PFSK-1 (cell line): ENCODE results near the gene GPR15LG.

Source experiments
- FOXP2 ChIP-seq: optimal IDR thresholded peaks from 2 replicates; pipeline ENCODE3; 2011; ENCODE audit warnings: borderline replicate concordance, control low read depth, inconsistent platforms; ENCODE audit not compliant: insufficient read depth; ENCODE audit errors: extremely low read length, extremely low read depth
- POLR2AphosphoS5 ChIP-seq: IDR thresholded peaks from 2 replicates; pipeline ENCODE4 v1.6.1; 2012; ENCODE audit warnings: low read depth, mild to moderate bottlenecking, control low read depth, low read length, moderate library complexity
- REST ChIP-seq, 2 experiments: IDR thresholded peaks; 2 replicates each; pipeline versions ENCODE4 v1.6.1 to v1.8.0; 2011 to 2012; ENCODE audit warnings: low read depth in 2 of 2, low read length in 2 of 2, control low read depth in 1 of 2, inconsistent platforms in 1 of 2, mild to moderate bottlenecking in 1 of 2, moderate library complexity in 1 of 2; ENCODE audit not compliant: insufficient read depth in 1 of 2
- SIN3A ChIP-seq: IDR thresholded peaks from 2 replicates; pipeline ENCODE4 v1.6.1; 2012; ENCODE audit warnings: mild to moderate bottlenecking, low read length, moderate library complexity, borderline replicate concordance; ENCODE audit not compliant: insufficient read depth
- TAF1 ChIP-seq: IDR thresholded peaks from 2 replicates; pipeline ENCODE4 v1.6.1; 2012; ENCODE audit warnings: low read length, control low read depth, borderline replicate concordance; ENCODE audit not compliant: insufficient read depth

Gene GPR15LG

GRCh38 chr10:84194424-84195043 is 20.9 kb downstream of the GPR15LG start, which contains the start of gene CDHR1:
CDHR1 (plus strand) TSS chr10:84194537; CDS start chr10:84194761, 224 bp downstream.
- no peak for TF ChIP-seq FOXP2
- no peak for TF ChIP-seq POLR2AphosphoS5
- TF ChIP-seq SIN3A, result no peak
- TF ChIP-seq TAF1, result no peak
- no peak for TF ChIP-seq REST (IDR thresholded peaks at IDR 0.05; ENCODE audit: insufficient read depth in 1 of 2, low read depth in 2 of 2, low read length in 2 of 2)

GRCh38 chr10:84195044-84195830 is 21.6 kb downstream of the GPR15LG start:
- no peak for TF ChIP-seq FOXP2
- no peak for TF ChIP-seq SIN3A

- TF ChIP-seq FOXP2 (no peak), TAF1 (no peak), POLR2AphosphoS5 (no peak), SIN3A (no peak), REST (IDR thresholded peaks at IDR 0.05; ENCODE audit: insufficient read depth in 1 of 2, low read depth in 2 of 2, low read length in 2 of 2) (no peak)
Measured at GRCh38 chr10:84196083-84196482, 22.5 kb downstream of the GPR15LG start.

GRCh38 chr10:84196941-84197340 is 23.3 kb downstream of the GPR15LG start:
- no peak for TF ChIP-seq SIN3A
- TF ChIP-seq TAF1, result no peak
- TF ChIP-seq POLR2AphosphoS5, result no peak
- no peak for TF ChIP-seq REST (IDR thresholded peaks at IDR 0.05; ENCODE audit: insufficient read depth in 1 of 2, low read depth in 2 of 2, low read length in 2 of 2)
- TF ChIP-seq FOXP2, result no peak

GRCh38 chr10:84197643-84198042 is 24.0 kb downstream of the GPR15LG start:
- no peak for TF ChIP-seq POLR2AphosphoS5
- no peak for TF ChIP-seq SIN3A
- TF ChIP-seq REST (IDR thresholded peaks at IDR 0.05; ENCODE audit: insufficient read depth in 1 of 2, low read depth in 2 of 2, low read length in 2 of 2), result no peak
- TF ChIP-seq TAF1, result no peak
- no peak for TF ChIP-seq FOXP2
